BE2C (cell line): ENCODE data around the gene FOXE3.

Experiments
- DNase-seq: peaks from one replicate; pipeline ENCODE4 v3.0.0-alpha.2; 2020
- H3K27me3 ChIP-seq: fragments of 250-450 bp; sonication (Bioruptor Pico); 2 replicates; pipeline ENCODE4 v1.5.1; 2020; ENCODE audit warnings: mild to moderate bottlenecking
- H3K36me3 ChIP-seq: fragments of 250-450 bp; sonication (Bioruptor Pico); 2 replicates; pipeline ENCODE4 v1.5.1; 2020; ENCODE audit warnings: mild to moderate bottlenecking
- H3K4me1 ChIP-seq: fragments of 250-450 bp; sonication (Bioruptor Pico); 2 replicates; pipeline ENCODE4 v1.5.1; 2020
- H3K4me3 ChIP-seq: 2 replicates; pipeline ENCODE4 v1.5.1; 2011; ENCODE audit warnings: low read depth, low read length
- H3K9me3 ChIP-seq: fragments of 250-450 bp; sonication (Bioruptor Pico); 2 replicates; pipeline ENCODE4 v1.5.1; 2020
- TF ChIP-seq, protein P1 (sequence below): IDR thresholded peaks from 2 replicates; pipeline ENCODE4 v1.5.1; 2012; ENCODE audit warnings: mild to moderate bottlenecking, low read depth, low read length

Gene FOXE3

DNA sequence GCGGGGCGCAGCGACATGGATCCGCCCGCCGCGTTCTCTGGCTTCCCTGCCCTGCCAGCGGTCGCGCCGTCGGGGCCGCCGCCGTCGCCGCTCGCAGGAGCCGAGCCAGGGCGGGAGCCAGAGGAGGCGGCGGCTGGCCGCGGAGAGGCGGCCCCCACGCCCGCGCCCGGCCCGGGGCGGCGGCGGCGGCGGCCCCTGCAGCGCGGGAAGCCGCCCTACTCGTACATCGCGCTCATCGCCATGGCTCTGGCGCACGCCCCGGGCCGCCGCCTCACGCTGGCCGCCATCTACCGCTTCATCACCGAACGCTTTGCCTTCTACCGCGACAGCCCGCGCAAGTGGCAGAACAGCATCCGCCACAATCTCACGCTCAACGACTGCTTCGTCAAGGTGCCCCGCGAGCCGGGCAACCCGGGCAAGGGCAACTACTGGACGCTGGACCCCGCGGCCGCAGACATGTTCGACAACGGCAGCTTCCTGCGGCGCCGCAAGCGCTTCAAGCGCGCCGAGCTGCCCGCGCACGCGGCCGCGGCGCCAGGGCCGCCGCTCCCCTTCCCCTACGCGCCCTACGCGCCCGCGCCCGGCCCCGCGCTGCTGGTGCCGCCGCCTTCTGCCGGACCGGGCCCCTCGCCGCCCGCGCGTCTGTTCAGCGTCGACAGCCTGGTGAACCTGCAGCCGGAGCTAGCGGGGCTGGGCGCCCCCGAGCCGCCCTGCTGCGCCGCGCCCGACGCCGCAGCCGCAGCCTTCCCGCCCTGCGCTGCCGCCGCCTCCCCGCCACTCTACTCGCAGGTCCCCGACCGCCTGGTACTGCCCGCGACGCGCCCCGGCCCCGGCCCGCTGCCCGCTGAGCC is 459 bp downstream of the FOXE3 start:
- no peaks in the 10 kb centered on the region for H3K4me1 ChIP-seq
- no peak overlapping the region for H3K4me3 ChIP-seq
- TF ChIP-seq, protein P1, sequence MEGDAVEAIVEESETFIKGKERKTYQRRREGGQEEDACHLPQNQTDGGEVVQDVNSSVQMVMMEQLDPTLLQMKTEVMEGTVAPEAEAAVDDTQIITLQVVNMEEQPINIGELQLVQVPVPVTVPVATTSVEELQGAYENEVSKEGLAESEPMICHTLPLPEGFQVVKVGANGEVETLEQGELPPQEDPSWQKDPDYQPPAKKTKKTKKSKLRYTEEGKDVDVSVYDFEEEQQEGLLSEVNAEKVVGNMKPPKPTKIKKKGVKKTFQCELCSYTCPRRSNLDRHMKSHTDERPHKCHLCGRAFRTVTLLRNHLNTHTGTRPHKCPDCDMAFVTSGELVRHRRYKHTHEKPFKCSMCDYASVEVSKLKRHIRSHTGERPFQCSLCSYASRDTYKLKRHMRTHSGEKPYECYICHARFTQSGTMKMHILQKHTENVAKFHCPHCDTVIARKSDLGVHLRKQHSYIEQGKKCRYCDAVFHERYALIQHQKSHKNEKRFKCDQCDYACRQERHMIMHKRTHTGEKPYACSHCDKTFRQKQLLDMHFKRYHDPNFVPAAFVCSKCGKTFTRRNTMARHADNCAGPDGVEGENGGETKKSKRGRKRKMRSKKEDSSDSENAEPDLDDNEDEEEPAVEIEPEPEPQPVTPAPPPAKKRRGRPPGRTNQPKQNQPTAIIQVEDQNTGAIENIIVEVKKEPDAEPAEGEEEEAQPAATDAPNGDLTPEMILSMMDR = no peak
- DNase-seq = no peak
- peaks cover 59% of the 10 kb centered on the region for H3K27me3 ChIP-seq
- H3K36me3 ChIP-seq = no peaks in the 10 kb centered on the region
- no peaks in the 10 kb centered on the region for H3K9me3 ChIP-seq

DNA sequence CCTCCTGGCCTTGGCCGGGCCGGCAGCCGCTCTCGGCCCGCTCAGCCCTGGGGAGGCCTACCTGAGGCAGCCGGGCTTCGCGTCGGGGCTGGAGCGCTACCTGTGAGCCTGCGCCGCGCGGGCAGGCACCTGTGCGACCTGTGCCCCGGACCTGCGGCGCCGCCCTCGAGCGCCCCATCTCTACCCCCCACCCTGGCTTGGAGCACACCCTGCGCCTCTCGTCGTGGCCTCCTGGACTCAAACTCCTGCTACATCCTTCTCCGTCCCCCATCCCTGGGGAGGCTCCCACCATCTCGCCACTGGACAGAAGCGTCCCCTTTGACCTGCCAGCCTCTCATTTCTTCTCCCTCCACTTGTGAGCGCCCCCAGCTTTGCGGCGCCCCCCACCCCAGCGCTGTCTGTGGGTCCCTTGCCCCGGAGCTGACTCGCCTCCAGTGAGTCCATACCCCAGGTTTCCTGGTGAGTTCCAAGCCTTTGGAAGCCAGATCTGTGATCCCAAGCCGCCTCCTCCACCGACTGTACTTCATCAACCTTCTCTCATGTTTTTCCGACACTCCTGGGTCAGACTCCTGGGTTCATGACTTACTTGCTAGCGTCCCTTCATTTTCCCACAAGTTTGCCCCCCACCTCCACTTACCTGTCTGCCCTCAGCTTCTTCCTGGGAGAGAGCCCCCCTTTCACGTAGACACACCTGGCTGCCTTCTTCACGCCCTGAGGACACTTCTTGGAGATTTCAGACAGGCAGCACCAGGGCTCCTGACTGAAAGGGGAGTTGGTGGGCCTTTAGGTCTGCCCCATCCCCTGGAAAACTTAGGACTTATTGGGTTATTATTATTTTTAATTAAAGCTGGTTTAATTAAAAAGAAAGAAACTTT is 1.3 kb downstream of the FOXE3 start:
- TF ChIP-seq, protein P1 = no peak
- peaks cover 59% of the 10 kb centered on the region for H3K27me3 ChIP-seq
- H3K4me3 ChIP-seq = no peak overlapping the region
- H3K4me1 ChIP-seq = no peaks in the 10 kb centered on the region
- DNase-seq = no peak
- H3K36me3 ChIP-seq = no peaks in the 10 kb centered on the region
- H3K9me3 ChIP-seq = no peaks in the 10 kb centered on the region

GRCh38 chr1:47418122-47418521 is 2.0 kb downstream of the FOXE3 start:
- H3K9me3 ChIP-seq = no peaks in the 10 kb centered on the region
- no peaks in the 10 kb centered on the region for H3K4me1 ChIP-seq
- H3K4me3 ChIP-seq = no peak overlapping the region
- no peak for DNase-seq
- no peaks in the 10 kb centered on the region for H3K36me3 ChIP-seq
- peaks cover 59% of the 10 kb centered on the region for H3K27me3 ChIP-seq
- TF ChIP-seq, protein P1 = no peak

DNA sequence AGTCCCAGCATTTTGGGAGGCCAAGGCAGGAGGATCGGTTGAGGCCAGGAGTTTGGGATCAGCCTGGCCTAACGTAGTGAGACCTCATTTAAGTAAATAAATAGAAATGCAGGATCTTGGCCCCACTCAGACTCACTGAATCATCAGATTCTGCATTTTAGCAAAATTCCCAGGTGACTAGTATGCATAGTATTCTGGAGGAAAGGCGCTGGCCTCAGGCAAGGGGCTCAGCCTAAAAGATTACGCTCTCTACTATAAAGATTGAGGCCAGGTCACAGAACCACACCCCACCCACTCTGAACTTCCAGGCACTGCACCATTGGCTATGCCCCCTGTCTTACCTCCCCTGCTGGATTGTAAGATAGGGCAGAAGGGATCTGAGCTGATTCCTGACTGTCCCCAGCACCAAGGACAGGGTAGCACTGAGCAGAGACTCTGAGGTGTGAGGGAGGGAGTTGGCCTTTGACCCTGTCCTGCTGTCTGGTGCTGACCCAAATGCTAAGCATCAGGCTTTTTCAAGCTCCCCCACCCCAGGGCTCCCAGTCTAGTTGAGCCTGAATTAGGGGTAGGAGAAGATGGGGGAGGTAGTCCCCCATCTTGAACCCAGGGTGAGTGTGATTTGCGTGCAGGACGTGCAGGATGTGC is 2.7 kb downstream of the FOXE3 start:
- no peak for DNase-seq
- Histone ChIP-seq H3K27me3 (peaks cover 59% of the 10 kb centered on the region), H3K9me3 (no peaks in the 10 kb centered on the region), H3K4me3 (no peak overlapping the region), H3K36me3 (no peaks in the 10 kb centered on the region), H3K4me1 (no peaks in the 10 kb centered on the region)
- TF ChIP-seq, protein P1 = no peak

DNA sequence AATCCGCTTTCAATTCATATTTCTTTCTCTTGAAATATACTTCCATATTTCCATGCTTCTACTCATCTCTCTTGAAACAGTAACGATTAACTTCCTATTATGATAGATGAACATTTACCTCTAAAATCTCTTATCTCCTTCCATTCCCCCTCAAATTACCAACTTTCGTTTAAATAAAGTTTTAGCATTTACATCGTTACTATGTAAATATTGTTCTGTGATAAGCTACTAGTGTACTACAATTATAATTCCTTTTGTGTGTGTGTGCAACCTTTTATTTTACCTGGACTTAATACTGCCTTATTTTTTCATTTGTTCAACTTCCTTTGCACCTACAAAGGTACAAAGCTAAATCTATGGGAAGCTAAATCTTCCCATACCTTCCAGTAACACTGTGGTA is 4.5 kb downstream of the FOXE3 start:
- Histone ChIP-seq H3K36me3 (no peaks in the 10 kb centered on the region), H3K9me3 (no peaks in the 10 kb centered on the region), H3K4me3 (no peak overlapping the region), H3K4me1 (no peaks in the 10 kb centered on the region), H3K27me3 (peaks cover 54% of the 10 kb centered on the region)
- TF ChIP-seq, protein P1 = no peak
- no peak for DNase-seq
